IMR-90 (cell line): ENCODE data around the gene CENPP. TPM values are rescaled to one million over a fixed set of nuclear protein-coding genes. Genes with fewer than 3 reads are reported as not detected.

Experiments used
- ATAC-seq: fragments of 200-7000 bp; cut with Tn5 transposase; 2 replicates; pipeline ENCODE4 v1.9.1; 2020; ENCODE audit warnings: low read depth, mild to moderate bottlenecking, moderate library complexity
- BruUV-seq: library from RNA; stranded (reverse); fragments of 400-500 nt; replicated peaks from 2 replicates; lab custom pipeline; 2021; lab: Mats Ljungman, UMichigan
- CTCF ChIA-PET: fragments of 300-600 bp; formaldehyde crosslinking; extraction: SDS; loops from one replicate; lab custom pipeline; 2021; ENCODE audit warnings: antibody characterized with exemption; lab: Yijun Ruan, JAX
- POLR2A ChIA-PET: fragments of 300-600 bp; sonication (Branson Sonifier 250); formaldehyde crosslinking; loops from one replicate; lab custom pipeline; 2022; ENCODE audit warnings: antibody characterized with exemption; ENCODE audit not compliant: unreplicated experiment; lab: Charles Lee
- DNase-seq: peaks from one replicate; pipeline ENCODE4 v3.0.0; 2013
- H2AFZ ChIP-seq: replicated peaks from 2 replicates; pipeline ENCODE3; 2013; ENCODE audit warnings: low read length, mild to moderate bottlenecking; ENCODE audit not compliant: poor library complexity
- H2AK5ac ChIP-seq: 2 replicates; pipeline ENCODE4 v1.6.1; 2013; ENCODE audit warnings: low read depth, low read length, inconsistent platforms
- H2AK9ac ChIP-seq: replicated peaks from 2 replicates; pipeline ENCODE3; 2013; ENCODE audit warnings: mild to moderate bottlenecking, low read depth, low read length, moderate library complexity; ENCODE audit not compliant: poor library complexity
- H2BK120ac ChIP-seq: 2 replicates; pipeline ENCODE4 v1.6.1; 2013; ENCODE audit warnings: low read depth, low read length, inconsistent platforms
- H2BK15ac ChIP-seq: 3 replicates; pipeline ENCODE4 v1.6.1; 2013; ENCODE audit warnings: low read depth, low read length, inconsistent platforms
- H2BK20ac ChIP-seq: 2 replicates; pipeline ENCODE4 v1.6.1; 2013; ENCODE audit warnings: low read depth, mild to moderate bottlenecking, inconsistent platforms, low read length, moderate library complexity
- H2BK5ac ChIP-seq: 2 replicates; pipeline ENCODE4 v1.6.1; 2013; ENCODE audit warnings: mild to moderate bottlenecking, low read depth, low read length, inconsistent platforms; ENCODE audit not compliant: poor library complexity, severe bottlenecking
- H3K14ac ChIP-seq: replicated peaks from 2 replicates; pipeline ENCODE4 v1.6.1; 2013; ENCODE audit warnings: low read depth, low read length, inconsistent platforms
- H3K18ac ChIP-seq: 2 replicates; pipeline ENCODE4 v1.6.1; 2013; ENCODE audit warnings: low read depth, low read length, control low read depth
- H3K23ac ChIP-seq: 2 replicates; pipeline ENCODE4 v1.6.1; 2013; ENCODE audit warnings: low read depth, low read length, inconsistent platforms
- H3K27ac ChIP-seq: 2 replicates; pipeline ENCODE4 v1.5.1; 2013; ENCODE audit warnings: mild to moderate bottlenecking, control low read depth, low read length; ENCODE audit not compliant: insufficient read depth
- H3K27me3 ChIP-seq: 2 replicates; pipeline ENCODE4 v1.6.1; 2013; ENCODE audit warnings: low read length; ENCODE audit not compliant: control insufficient read depth, insufficient read depth
- H3K36me3 ChIP-seq: 2 replicates; pipeline ENCODE4 v1.6.1; 2013; ENCODE audit warnings: low read length, mixed read lengths; ENCODE audit not compliant: control insufficient read depth, insufficient read depth
- H3K4ac ChIP-seq: 2 replicates; pipeline ENCODE4 v1.6.1; 2013; ENCODE audit warnings: low read depth, low read length, inconsistent platforms
- H3K4me1 ChIP-seq: 2 replicates; pipeline ENCODE4 v1.6.1; 2013; ENCODE audit warnings: low read length, mixed read lengths; ENCODE audit not compliant: control insufficient read depth, insufficient read depth
- H3K4me2 ChIP-seq: 2 replicates; pipeline ENCODE4 v1.6.1; 2013; ENCODE audit warnings: low read depth, mild to moderate bottlenecking, control low read depth, low read length, moderate library complexity
- H3K4me3 ChIP-seq: 2 replicates; pipeline ENCODE4 v1.5.1; 2013; ENCODE audit warnings: low read depth, mild to moderate bottlenecking, control low read depth, low read length, moderate library complexity; ENCODE audit not compliant: insufficient read depth
- H3K56ac ChIP-seq: 2 replicates; pipeline ENCODE4 v1.6.1; 2013; ENCODE audit warnings: low read length, inconsistent platforms; ENCODE audit not compliant: insufficient read depth; ENCODE audit errors: extremely low read depth
- H3K79me1 ChIP-seq, 2 experiments: 2 replicates each; pipeline ENCODE4 v1.6.1; 2013; ENCODE audit warnings: low read length in 2 of 2, inconsistent platforms in 1 of 2, low read depth in 1 of 2
- H3K9ac ChIP-seq: 2 replicates; pipeline ENCODE4 v1.6.1; 2013; ENCODE audit warnings: low read depth, low read length, control low read depth
- H3K9me1 ChIP-seq: 2 replicates; pipeline ENCODE4 v1.6.1; 2013; ENCODE audit warnings: low read length, inconsistent platforms; ENCODE audit not compliant: insufficient read depth
- H3K9me3 ChIP-seq: 2 replicates; pipeline ENCODE4 v1.6.1; 2013; ENCODE audit warnings: low read length; ENCODE audit not compliant: control insufficient read depth, insufficient read depth
- H4K20me1 ChIP-seq: 2 replicates; pipeline ENCODE4 v1.6.1; 2013; ENCODE audit warnings: low read length, inconsistent platforms; ENCODE audit not compliant: insufficient read depth
- H4K5ac ChIP-seq: 2 replicates; pipeline ENCODE4 v1.6.1; 2013; ENCODE audit warnings: mild to moderate bottlenecking, low read depth, low read length, control low read depth
- H4K8ac ChIP-seq, 2 experiments: 2 replicates each; pipeline ENCODE4 v1.6.1; 2013; ENCODE audit warnings: low read depth in 2 of 2, low read length in 2 of 2, control low read depth in 1 of 2, inconsistent platforms in 1 of 2
- H4K91ac ChIP-seq: 2 replicates; pipeline ENCODE4 v1.6.1; 2013; ENCODE audit warnings: low read depth, low read length, inconsistent platforms; ENCODE audit not compliant: insufficient read depth
- BHLHE40 ChIP-seq: fragments of 150-350 bp; IDR thresholded peaks from 2 replicates; pipeline ENCODE4 v1.6.1; 2016; ENCODE audit warnings: mild to moderate bottlenecking, low read depth, low read length
- CEBPB ChIP-seq: IDR thresholded peaks from 2 replicates; pipeline ENCODE4 v1.6.1; 2012; ENCODE audit warnings: low read depth, low read length, improper control_type of control experiment
- CTCF ChIP-seq: conservative IDR thresholded peaks from 2 replicates; pipeline ENCODE4 v1.5.1; 2012; ENCODE audit warnings: mild to moderate bottlenecking, low read depth, low read length, improper control_type of control experiment
- ELK1 ChIP-seq: fragments of 150-350 bp; IDR thresholded peaks from 2 replicates; pipeline ENCODE4 v1.6.1; 2016; ENCODE audit warnings: low read depth, mild to moderate bottlenecking, low read length, moderate library complexity, borderline replicate concordance
- FOS ChIP-seq: fragments of 150-350 bp; IDR thresholded peaks from 2 replicates; pipeline ENCODE4 v1.6.1; 2016; ENCODE audit warnings: low read depth, low read length
- MAZ ChIP-seq: IDR thresholded peaks from 2 replicates; pipeline ENCODE4 v1.6.1; 2012; ENCODE audit warnings: low read depth, mild to moderate bottlenecking, low read length, improper control_type of control experiment, moderate library complexity, borderline replicate concordance
- MXI1 ChIP-seq: IDR thresholded peaks from 2 replicates; pipeline ENCODE4 v1.6.1; 2012; ENCODE audit warnings: low read depth, mild to moderate bottlenecking, low read length, moderate library complexity, borderline replicate concordance
- NFE2L2 ChIP-seq: fragments of 150-350 bp; IDR thresholded peaks from 2 replicates; pipeline ENCODE4 v1.6.1; 2016; ENCODE audit warnings: low read depth, mild to moderate bottlenecking, low read length
- POLR2A ChIP-seq: IDR thresholded peaks from 2 replicates; pipeline ENCODE4 v1.6.1; 2012; ENCODE audit warnings: mild to moderate bottlenecking, low read depth, low read length
- RAD21 ChIP-seq: IDR thresholded peaks from 2 replicates; pipeline ENCODE4 v1.6.1; 2012; ENCODE audit warnings: low read length, improper control_type of control experiment
- RCOR1 ChIP-seq: IDR thresholded peaks from 2 replicates; pipeline ENCODE4 v1.6.1; 2012; ENCODE audit warnings: mild to moderate bottlenecking, low read length, improper control_type of control experiment; ENCODE audit not compliant: insufficient replicate concordance
- RFX5 ChIP-seq: IDR thresholded peaks from 2 replicates; pipeline ENCODE4 v1.8.0; 2012; ENCODE audit warnings: low read depth, mild to moderate bottlenecking, low read length, moderate library complexity
- SMC3 ChIP-seq: fragments of 150-350 bp; IDR thresholded peaks from 2 replicates; pipeline ENCODE4 v1.6.1; 2016; ENCODE audit warnings: low read depth, mild to moderate bottlenecking, antibody characterized with exemption, low read length, moderate library complexity
- USF2 ChIP-seq: fragments of 150-350 bp; IDR thresholded peaks from 2 replicates; pipeline ENCODE4 v1.6.1; 2017; ENCODE audit warnings: mild to moderate bottlenecking, antibody characterized with exemption, low read length, low read depth
- WGBS, 2 experiments: methylation state at CpG; one replicate each; pipeline versions ENCODE4 v1.1.5 to v1.1.7; 2013; ENCODE audit warnings: missing lambda C conversion rate in 2 of 2; ENCODE audit not compliant: insufficient read length in 1 of 2; ENCODE audit errors: extremely low coverage in 2 of 2; 5-methylcytosine and 5-hydroxymethylcytosine counted together
- dilution Hi-C: fragments of 300-500 bp; cut with HindIII; formaldehyde crosslinking; loops from one replicate; pipeline ENCODE4 v1.14.3; 2018; ENCODE audit warnings: low sequenced_read_pairs; ENCODE audit not compliant: unreplicated experiment
- in situ Hi-C: fragments of 300-500 bp; cut with MboI; formaldehyde crosslinking; loops from 3 replicates; pipeline ENCODE4 v1.14.3; 2019; ENCODE audit warnings: low sequenced_read_pairs, inconsistent platforms, mixed read lengths
- intact Hi-C: fragments of 100-400 bp; cut with micrococcal nuclease; formaldehyde crosslinking; loops from 2 replicates; pipeline ENCODE4 v1.10.0; 2022
- polyA plus RNA-seq, 3 experiments: library from polyadenylated mRNA; depleted of rRNA; stranded (reverse); fragments of >200 nt; gene quantifications; 2 replicates each; pipeline ENCODE4 v1.2.3, GENCODE V29; 2012; ENCODE audit warnings: low replicate concordance in 1 of 3
- total RNA-seq: library from RNA; depleted of rRNA; stranded (reverse); fragments of >200 nt; gene quantifications from 2 replicates; pipeline ENCODE4 v1.2.3, GENCODE V29; 2012

Gene CENPP
- total and polyA plus RNA-seq, 2 of the 4 experiments (the other 2 are of a cell fraction) = 1.4 to 2.0 TPM

- TF ChIP-seq CEBPB (no peak), RCOR1 (no peak)
These were observed 104.1 kb downstream of the CENPP start (continued) for GRCh38 chr9:92429836-92430235.

- Histone ChIP-seq H3K56ac (no peak overlapping the region), H3K27ac (no peak overlapping the region), H2BK15ac (no peak overlapping the region), H4K91ac (no peak overlapping the region), H3K23ac (no peak overlapping the region), H2AK5ac (no peak overlapping the region), H3K4me2 (no peak overlapping the region), H2AK9ac (no peak overlapping the region), H2AFZ (no peak overlapping the region), H3K9ac (no peak overlapping the region), H3K4me1 (no peaks in the 10 kb centered on the region), H3K4me3 (no peak overlapping the region), H3K9me3 (no peaks in the 10 kb centered on the region), H3K4ac (no peak overlapping the region), H2BK20ac (no peak overlapping the region), H3K27me3 (no peaks in the 10 kb centered on the region), H3K18ac (no peak overlapping the region), H3K14ac (no peak overlapping the region), H3K79me1 (no peaks in the 10 kb centered on the region), H3K36me3 (no peaks in the 10 kb centered on the region), H2BK5ac (no peak overlapping the region), H4K5ac (no peak overlapping the region), H4K8ac (no peak overlapping the region), H3K9me1 (no peaks in the 10 kb centered on the region), H4K20me1 (no peaks in the 10 kb centered on the region), H2BK120ac (no peak overlapping the region)
- POLR2A ChIA-PET = no interaction called here
- dilution Hi-C loops = no loop called here
- intact Hi-C loops = no loop called here
- in situ Hi-C loops = loop anchor here (10.0 kb wide), 2 partner anchors 202 to 298 kb away; no protein-coding TSS in a partner anchor
- ATAC-seq = no peak
- DNase-seq = no peak
- CTCF ChIA-PET = interaction anchor here (0.7 kb wide), 1 partner anchor 82 kb away, joined by 3 read pairs; no protein-coding TSS in a partner anchor
- BruUV-seq = no TSS peak
- no CpG with 5 or more reads among the region's 5 CpGs for WGBS, 2 experiments
- TF ChIP-seq ELK1 (no peak), MAZ (no peak), MXI1 (no peak), RCOR1 (no peak), RAD21 (no peak), USF2 (no peak), CEBPB (no peak), FOS (no peak), CTCF (no peak), POLR2A (no peak), SMC3 (no peak), NFE2L2 (no peak), RFX5 (no peak), BHLHE40 (no peak)
These were observed 106.6 kb downstream of the CENPP start for GRCh38 chr9:92432350-92432749.
